Panc1 (cell line): ENCODE results near the gene OFD1. TPM values are rescaled to one million over a fixed set of nuclear protein-coding genes. Genes with fewer than 3 reads are reported as not detected.

Experiments used
- ATAC-seq: fragments of 200-7000 bp; cut with Tn5 transposase; 2 replicates; pipeline ENCODE4 v1.9.1; 2020; ENCODE audit warnings: mild to moderate bottlenecking, moderate library complexity
- BruUV-seq: library from RNA; stranded (reverse); fragments of 400-500 nt; replicated peaks from 2 replicates; lab custom pipeline; 2021; lab: Mats Ljungman, UMichigan
- CTCF ChIA-PET: fragments of 300-600 bp; sonication (Branson Sonifier 250); formaldehyde crosslinking; loops from one replicate; lab custom pipeline; 2022; ENCODE audit warnings: antibody characterized with exemption; lab: Charles Lee
- POLR2A ChIA-PET: fragments of 300-600 bp; sonication (Branson Sonifier 250); formaldehyde crosslinking; loops from one replicate; lab custom pipeline; 2022; ENCODE audit warnings: antibody characterized with exemption; lab: Charles Lee
- DNase-seq: peaks from one replicate; pipeline ENCODE4 v3.0.0-alpha.2; 2010; ENCODE audit warnings: low read depth, low spot score
- H3K27ac ChIP-seq: 2 replicates; pipeline ENCODE4 v1.5.1; 2011; ENCODE audit warnings: mild to moderate bottlenecking, low read length, inconsistent platforms
- H3K27me3 ChIP-seq: fragments of 200-500 bp; sonication (Bioruptor generic); 2 replicates; pipeline ENCODE4 v1.6.0; 2014; ENCODE audit warnings: low read length, inconsistent platforms; ENCODE audit not compliant: control insufficient read depth, insufficient read depth
- H3K36me3 ChIP-seq: fragments of 200-500 bp; sonication (Bioruptor generic); 2 replicates; pipeline ENCODE4 v1.5.1; 2014; ENCODE audit warnings: inconsistent platforms, mild to moderate bottlenecking, low read length, moderate library complexity; ENCODE audit not compliant: control insufficient read depth, insufficient read depth
- H3K4me1 ChIP-seq: 2 replicates; pipeline ENCODE4 v1.5.1; 2011; ENCODE audit warnings: inconsistent platforms, mild to moderate bottlenecking, low read length, moderate library complexity; ENCODE audit not compliant: control insufficient read depth, insufficient read depth
- H3K4me3 ChIP-seq, 2 experiments: 2 replicates each; pipeline ENCODE4 v1.5.1; 2011 to 2012; ENCODE audit warnings: low read depth in 2 of 2, low read length in 2 of 2, mild to moderate bottlenecking in 2 of 2, inconsistent platforms in 1 of 2, moderate library complexity in 1 of 2
- H3K9me3 ChIP-seq: fragments of 200-500 bp; sonication (Bioruptor generic); 2 replicates; pipeline ENCODE4 v1.5.1; 2014; ENCODE audit warnings: low read depth, mild to moderate bottlenecking, inconsistent platforms, low read length, moderate library complexity; ENCODE audit not compliant: control insufficient read depth, insufficient read depth
- CTCF ChIP-seq: fragments of 450-650 bp; IDR thresholded peaks from 2 replicates; pipeline ENCODE4 v1.5.1; 2017; ENCODE audit warnings: mild to moderate bottlenecking
- POLR2AphosphoS5 ChIP-seq: IDR thresholded peaks from 2 replicates; pipeline ENCODE4 v1.6.1; 2012; ENCODE audit warnings: mild to moderate bottlenecking, low read depth, low read length, moderate library complexity
- REST ChIP-seq, 2 experiments: IDR thresholded peaks; 2 replicates each; pipeline ENCODE4 v1.6.1; 2011 to 2012; ENCODE audit warnings: low read depth in 2 of 2, control low read depth in 1 of 2, low read length in 1 of 2, mild to moderate bottlenecking in 1 of 2, moderate library complexity in 1 of 2; ENCODE audit not compliant: insufficient read depth in 1 of 2
- SIN3A ChIP-seq: IDR thresholded peaks from 2 replicates; pipeline ENCODE4 v1.6.1; 2012; ENCODE audit warnings: low read depth, mild to moderate bottlenecking, low read length, moderate library complexity, borderline replicate concordance; ENCODE audit not compliant: insufficient read depth
- TCF7L2 ChIP-seq: IDR thresholded peaks from 2 replicates; pipeline ENCODE4 v1.6.1; 2011; ENCODE audit warnings: mild to moderate bottlenecking, low read depth, low read length, inconsistent platforms
- in situ Hi-C: cut with HindIII; loops from 2 replicates; pipeline ENCODE4 v1.10.0; 2016; ENCODE audit warnings: low sequenced_read_pairs, low pct_unique_long_range_greater_than_20kb
- intact Hi-C: fragments of 100-400 bp; cut with micrococcal nuclease; formaldehyde crosslinking; loops from one replicate; pipeline ENCODE4 v1.10.0; 2022; ENCODE audit not compliant: unreplicated experiment
- total RNA-seq: library from RNA; stranded (reverse); gene quantifications from one replicate; pipeline ENCODE4 v1.2.1, GENCODE V29; 2021; ENCODE audit not compliant: unreplicated experiment

OFD1 gene
- total RNA-seq, 1 experiment from 2014 or later: 22.8 TPM

DNA sequence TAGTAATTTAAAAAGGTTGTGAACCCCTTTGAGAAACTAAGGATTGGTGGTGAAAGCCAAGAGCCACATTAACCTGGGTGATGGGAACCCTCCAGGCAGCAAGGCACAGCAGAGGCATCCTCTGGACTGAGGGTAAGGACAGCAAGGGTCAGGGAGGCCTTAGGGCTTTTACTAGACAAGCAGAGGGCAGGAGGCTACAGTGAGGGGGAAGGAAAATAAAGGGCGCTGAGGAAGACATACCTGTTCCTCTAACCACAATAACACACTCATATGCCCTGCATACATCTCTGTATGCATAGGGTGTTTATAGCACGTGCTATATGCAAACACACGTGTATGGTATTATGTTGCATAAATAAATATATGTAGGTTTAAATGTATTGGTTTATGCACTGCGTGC lies 63.6 kb downstream of the OFD1 start:
- CTCF ChIA-PET: no interaction called here
- intact Hi-C loops (no loop called here), in situ Hi-C loops (no loop called here)
- POLR2A ChIA-PET: no interaction called here
- Histone ChIP-seq H3K4me1 (no peaks in the 10 kb centered on the region), H3K36me3 (no peaks in the 10 kb centered on the region), H3K27me3 (no peaks in the 10 kb centered on the region), H3K27ac (no peak overlapping the region), H3K9me3 (no peaks in the 10 kb centered on the region), H3K4me3 (no peak overlapping the region)
- no peak for DNase-seq
- no TSS peak for BruUV-seq
- no peak for ATAC-seq
- no peak for TF ChIP-seq SIN3A
- no peak for TF ChIP-seq POLR2AphosphoS5
- no peak for TF ChIP-seq TCF7L2
- TF ChIP-seq REST (IDR thresholded peaks at IDR 0.05; ENCODE audit: insufficient read depth in 1 of 2, low read depth in 2 of 2, low read length in 1 of 2): no peak
- TF ChIP-seq CTCF: no peak

- in situ Hi-C loops (no loop called here), intact Hi-C loops (no loop called here)
- ATAC-seq: no peak
- CTCF ChIA-PET: no interaction called here
- no peaks in the 10 kb centered on the region for H3K27me3 ChIP-seq
- DNase-seq: no peak
- H3K36me3 ChIP-seq: no peaks in the 10 kb centered on the region
- H3K9me3 ChIP-seq: no peaks in the 10 kb centered on the region
- no peak overlapping the region for H3K4me3 ChIP-seq
- no peaks in the 10 kb centered on the region for H3K4me1 ChIP-seq
- POLR2A ChIA-PET: no interaction called here
- BruUV-seq: no TSS peak
- TF ChIP-seq TCF7L2 (no peak), SIN3A (no peak), CTCF (no peak), REST (IDR thresholded peaks at IDR 0.05; ENCODE audit: insufficient read depth in 1 of 2, low read depth in 2 of 2, low read length in 1 of 2) (no peak), POLR2AphosphoS5 (no peak)
- no peak overlapping the region for H3K27ac ChIP-seq
These were observed 68.6 kb downstream of the OFD1 start for GRCh38 chrX:13803116-13803515.
